ENCODE measurements around the gene VEZT.

DNA sequence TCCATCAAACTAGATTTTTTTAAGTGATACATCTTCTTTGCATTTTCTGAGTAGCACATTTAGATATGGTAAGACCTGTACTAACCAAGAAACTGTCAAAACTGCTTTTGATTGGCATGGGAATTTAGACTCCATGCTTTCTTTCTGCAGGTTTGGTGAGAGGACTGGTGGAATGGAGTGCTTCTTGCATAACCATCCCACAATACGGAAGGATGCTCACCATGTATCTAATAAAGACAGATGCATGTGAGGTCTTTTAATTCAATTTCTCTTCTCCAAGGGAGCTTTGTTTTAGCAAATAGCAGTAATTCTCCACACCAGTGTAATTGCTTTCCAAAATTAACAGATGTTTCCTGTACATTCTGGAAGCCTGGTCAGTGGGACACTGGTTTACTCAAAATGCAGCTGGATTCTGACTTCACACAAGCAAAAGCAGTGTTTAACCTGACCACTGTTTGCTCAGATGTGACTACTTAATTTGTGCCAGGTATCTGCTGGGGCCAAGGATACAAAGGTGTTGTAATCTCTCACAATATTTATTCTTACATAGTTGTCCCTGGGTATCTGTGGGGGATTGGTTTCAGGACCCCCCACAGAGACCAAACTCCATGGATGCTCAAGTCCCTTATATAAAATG lies 26.4 kb upstream of the VEZT start:
- TF ChIP-seq CTCF (IDR thresholded peaks at IDR 0.05) (no peak), POLR2A (IDR thresholded peaks at IDR 0.05) (no peak)

Measured in transverse colon (tissue), 3 donors.